B cell (primary cell): Measurements from ENCODE around the gene NUDC. TPM values are rescaled to one million over a fixed set of nuclear protein-coding genes. Genes with fewer than 3 reads are reported as not detected.
A peak's percentile ranks its signal among the peaks of the same experiment; 100 is the strongest.

ENCODE experiments used
- ATAC-seq: fragments of 200-7000 bp; cut with Tn5 transposase; one replicate; pipeline ENCODE4 v1.10.0; 2021; ENCODE audit warnings: low read depth, mild to moderate bottlenecking, moderate number of reproducible peaks, moderate library complexity
- CTCF ChIA-PET: fragments of 350-600 bp; sonication (Branson Sonifier 250); formaldehyde crosslinking; loops from one replicate; lab custom pipeline; 2021; ENCODE audit warnings: antibody characterized with exemption, inconsistent platforms; lab: Charles Lee
- POLR2A ChIA-PET: fragments of 350-600 bp; sonication (Branson Sonifier 250); formaldehyde crosslinking; loops from one replicate; lab custom pipeline; 2021; ENCODE audit warnings: antibody characterized with exemption; lab: Charles Lee
- DNase-seq: peaks from one replicate; pipeline ENCODE4 v3.0.0; 2013
- H2AFZ ChIP-seq: 2 replicates; pipeline ENCODE4 v1.6.1; 2012; ENCODE audit warnings: mild to moderate bottlenecking, low read depth, low read length; ENCODE audit not compliant: insufficient read depth, poor library complexity, severe bottlenecking
- H3K27ac ChIP-seq, 2 donors: 1 replicate in 1 of 2; 2 replicates in 1 of 2; pipeline ENCODE4 v1.5.1; 2012 to 2013; ENCODE audit warnings: low read length in 2 of 2, mild to moderate bottlenecking in 2 of 2, moderate library complexity in 1 of 2
- H3K27me3 ChIP-seq, 4 experiments: fragments of 200-600 bp in 1 of 4; sonication (generic) in 1 of 4; replicated peaks in 1 of 4; 1 replicate in 2 of 4; 2 replicates in 2 of 4; pipeline versions ENCODE4 v1.6.1 to v1.7.0; 2013 to 2016; ENCODE audit warnings: low read length in 3 of 4, mild to moderate bottlenecking in 2 of 4, mixed read lengths in 1 of 4, moderate library complexity in 1 of 4; ENCODE audit not compliant: insufficient read depth in 4 of 4, control insufficient read depth in 3 of 4; ENCODE audit errors: control extremely low read depth in 1 of 4
- H3K36me3 ChIP-seq, 2 experiments: replicated peaks in 1 of 2; 1 replicate in 1 of 2; 2 replicates in 1 of 2; pipeline versions ENCODE4 v1.6.1 to v1.7.1; 2013; ENCODE audit warnings: low read length in 1 of 2; ENCODE audit not compliant: insufficient read depth in 2 of 2, control insufficient read depth in 1 of 2; ENCODE audit errors: control extremely low read depth in 1 of 2, extremely low read depth in 1 of 2
- H3K4me1 ChIP-seq, 2 donors: fragments of 200-600 bp in 1 of 2; sonication (generic) in 1 of 2; 1 replicate in 1 of 2; 2 replicates in 1 of 2; pipeline versions ENCODE4 v1.5.1 to v1.6.1; 2013 to 2017; ENCODE audit warnings: low read length in 2 of 2; ENCODE audit not compliant: control insufficient read depth in 2 of 2, insufficient read depth in 2 of 2
- H3K4me2 ChIP-seq: replicated peaks from 2 replicates; pipeline ENCODE3; 2012; ENCODE audit warnings: mild to moderate bottlenecking, low read depth, low read length; ENCODE audit not compliant: poor library complexity, severe bottlenecking
- H3K4me3 ChIP-seq, 5 experiments: fragments of 200-600 bp in 1 of 5; sonication (generic) in 1 of 5; 1 replicate in 3 of 5; 2 replicates in 2 of 5; pipeline versions ENCODE4 v1.5.1 to v1.7.0; 2011 to 2016; ENCODE audit warnings: low read length in 4 of 5, mild to moderate bottlenecking in 4 of 5, low read depth in 2 of 5, control low read depth in 1 of 5, moderate library complexity in 1 of 5; ENCODE audit not compliant: insufficient read depth in 1 of 5; ENCODE audit errors: control extremely low read depth in 1 of 5, extremely low read depth in 1 of 5
- H3K79me2 ChIP-seq: fragments of 200-600 bp; sonication (generic); one replicate; pipeline ENCODE4 v1.6.0; 2016; ENCODE audit warnings: low read length; ENCODE audit not compliant: control insufficient read depth, insufficient read depth
- H3K9ac ChIP-seq: fragments of 200-600 bp; sonication (generic); 2 replicates; pipeline ENCODE4 v1.6.1; 2017; ENCODE audit warnings: mild to moderate bottlenecking, low read length, moderate library complexity
- H3K9me3 ChIP-seq, 3 donors: one replicate each; pipeline versions ENCODE4 v1.6.1 to v1.7.1; 2013; ENCODE audit warnings: low read length in 2 of 3; ENCODE audit not compliant: control insufficient read depth in 2 of 3, insufficient read depth in 1 of 3; ENCODE audit errors: control extremely low read depth in 1 of 3
- H4K20me1 ChIP-seq: 2 replicates; pipeline ENCODE4 v1.6.0; 2012; ENCODE audit warnings: mild to moderate bottlenecking, low read length; ENCODE audit not compliant: insufficient read depth, control insufficient read depth, poor library complexity, severe bottlenecking
- H3K27ac Mint-ChIP-seq: one replicate; pipeline ENCODE4 v1.8.0; 2021; ENCODE audit warnings: mixed read lengths
- H3K27me3 Mint-ChIP-seq: one replicate; pipeline ENCODE4 v1.8.0; 2021; ENCODE audit warnings: mixed read lengths
- H3K4me1 Mint-ChIP-seq: one replicate; pipeline ENCODE4 v1.8.0; 2021; ENCODE audit warnings: mixed read lengths
- H3K4me3 Mint-ChIP-seq: one replicate; pipeline ENCODE4 v1.8.0; 2021; ENCODE audit warnings: mixed read lengths
- H3K9me3 Mint-ChIP-seq: one replicate; pipeline ENCODE4 v1.8.0; 2022; ENCODE audit warnings: mixed read lengths; ENCODE audit not compliant: insufficient read depth
- CTCF ChIP-seq: fragments of 200-600 bp; IDR thresholded peaks from one replicate; pipeline ENCODE4 v1.8.0; 2022; ENCODE audit warnings: antibody characterized with exemption, mild to moderate bottlenecking
- EZH2 ChIP-seq: IDR thresholded peaks from 2 replicates; pipeline ENCODE4 v1.6.1; 2012; ENCODE audit warnings: borderline replicate concordance, low read depth, mild to moderate bottlenecking, moderate library complexity, low read length; ENCODE audit not compliant: insufficient read depth, poor library complexity, severe bottlenecking
- WGBS: methylation state at CpG from one replicate; pipeline ENCODE4 v1.1.5; 2013; ENCODE audit warnings: missing lambda C conversion rate; ENCODE audit not compliant: insufficient coverage; 5-methylcytosine and 5-hydroxymethylcytosine counted together
- intact Hi-C: fragments of 100-400 bp; cut with micrococcal nuclease; formaldehyde crosslinking; loops from one replicate; pipeline ENCODE4 v1.10.0; 2022
- polyA plus RNA-seq: library from polyadenylated mRNA; depleted of rRNA; stranded (reverse); fragments of >200 nt; gene quantifications from 2 replicates; pipeline ENCODE4 v1.2.3, GENCODE V29; 2012
- total RNA-seq, 2 donors: library from RNA; stranded (reverse); fragments of 120-200 nt in 1 of 2; gene quantifications; 1 replicate in 1 of 2; 2 replicates in 1 of 2; pipeline versions ENCODE4 v1.2.3 to v1.2.4, GENCODE V29; 2013 to 2022

NUDC gene
- total and polyA plus RNA-seq, 2 donors (not counting 1 experiment from before 2014, with no cell fraction given): 28.3 to 45.3 TPM

- H3K79me2 ChIP-seq: peaks cover 50% of the 10 kb centered on the region
- Mint-ChIP-seq H3K4me3 (peak within 1 kb of the TSS; percentile 92), H3K9me3 (no peaks in the 10 kb centered on the region), H3K27ac (peak within 1 kb of the TSS; percentile 99), H3K27me3 (no peaks in the 10 kb centered on the region), H3K4me1 (peaks cover 36% of the 10 kb centered on the region)
- POLR2A ChIA-PET: interaction anchor here (0.6 to 3.4 kb wide), 7 partner anchors 10 to 60 kb away, joined by 3 to 26 read pairs (median 4); partner anchors contain the start of genes GPN2, KDF1 and NUDC
- no peaks in the 10 kb centered on the region for H3K27me3 ChIP-seq
- CTCF ChIA-PET: interaction anchor here (0.6 to 2.6 kb wide), 6 partner anchors 11 to 930 kb away, joined by 3 to 14 read pairs (median 3); partner anchors contain the start of genes GPN2 and PPP1R8
- peak within 1 kb of the TSS; percentile 85 for H3K9ac ChIP-seq
- intact Hi-C loops: loop anchor here (1.0 to 10.0 kb wide), 5 partner anchors 10 to 425 kb away; partner anchors contain the start of genes GPN2, HMGN2 and NUDC
- WGBS: under 1% methylated on average over 47 of the region's 50 CpGs
- DNase-seq (peak; percentile 94), ATAC-seq (peak; percentile 92)
- no peaks in the 10 kb centered on the region for H3K9me3 ChIP-seq
- peaks cover 11% of the 10 kb centered on the region for H4K20me1 ChIP-seq
- H3K4me2 ChIP-seq: peak within 1 kb of the TSS; percentile 81
- peak within 1 kb of the TSS; percentile 97 for H2AFZ ChIP-seq
- no peak for TF ChIP-seq CTCF
- TF ChIP-seq EZH2: no peak
- H3K4me1 ChIP-seq: peaks cover 16 to 20% of the 10 kb centered on the region in 2 donors
- peak within 1 kb of the TSS; percentile 82 to 92 for H3K27ac ChIP-seq
- peaks cover 2 to 15% of the 10 kb centered on the region in 2 experiments for H3K36me3 ChIP-seq
- H3K4me3 ChIP-seq: peak within 1 kb of the TSS; percentile 84 to 100 (median 97)
These were observed 21.3 kb upstream of the NUDC start, which contains the start of gene GPATCH3 for GRCh38 chr1:26900001-26900814. GPATCH3 (minus strand) TSS chr1:26900467; CDS start chr1:26900442, 25 bp downstream.
